Esophagus (tissue), 2 donors: ENCODE results near the gene FTCDNL1. TPM values are rescaled to one million over a fixed set of nuclear protein-coding genes. Genes with fewer than 3 reads are reported as not detected.

Experiments
- H3K27ac ChIP-seq, 2 donors: one replicate each; pipeline ENCODE4 v1.5.1; 2013; ENCODE audit warnings: low read depth in 2 of 2, mild to moderate bottlenecking in 2 of 2, inconsistent platforms in 1 of 2, low read length in 1 of 2, moderate library complexity in 1 of 2
- H3K27me3 ChIP-seq, 2 donors: one replicate each; pipeline ENCODE4 v1.6.1; 2013; ENCODE audit warnings: low read length in 2 of 2, control low read depth in 1 of 2, mild to moderate bottlenecking in 1 of 2; ENCODE audit not compliant: insufficient read depth in 2 of 2, control insufficient read depth in 1 of 2
- H3K36me3 ChIP-seq, 2 donors: one replicate each; pipeline ENCODE4 v1.6.1; 2013; ENCODE audit warnings: low read length in 1 of 2; ENCODE audit not compliant: control insufficient read depth in 2 of 2, insufficient read depth in 2 of 2
- H3K4me1 ChIP-seq, 2 donors: one replicate each; pipeline ENCODE4 v1.6.1; 2013; ENCODE audit warnings: low read length in 1 of 2; ENCODE audit not compliant: control insufficient read depth in 2 of 2, insufficient read depth in 2 of 2
- H3K4me3 ChIP-seq, 2 donors: one replicate each; pipeline ENCODE4 v1.5.1; 2013; ENCODE audit warnings: low read length in 2 of 2, mild to moderate bottlenecking in 2 of 2, low read depth in 1 of 2, moderate library complexity in 1 of 2
- H3K9me3 ChIP-seq, 2 donors: one replicate each; pipeline ENCODE4 v1.6.1; 2013; ENCODE audit warnings: mild to moderate bottlenecking in 2 of 2, low read depth in 1 of 2, low read length in 1 of 2, moderate library complexity in 1 of 2; ENCODE audit not compliant: control insufficient read depth in 2 of 2, insufficient read depth in 1 of 2
- WGBS, 2 donors: extraction: QIAGEN DNeasy Blood & Tissue Kit; methylation state at CpG; one replicate each; pipeline ENCODE4 v1.1.7; 2013; 5-methylcytosine and 5-hydroxymethylcytosine counted together
- polyA plus RNA-seq, 2 donors: library from polyadenylated mRNA; stranded (reverse); fragments of 200-250 nt; gene quantifications; one replicate each; pipeline ENCODE4 v1.2.3, GENCODE V29; 2013
- donor health status: healthy with polysubstance abuse.
- donor health status: Bipolar disorder and iron deficiency.

FTCDNL1 gene
- polyA plus RNA-seq, 2 donors: 0.55 to 1.4 TPM

- no peak overlapping the region for H3K27ac ChIP-seq
- no peaks in the 10 kb centered on the region for H3K9me3 ChIP-seq
- H3K4me1 ChIP-seq: no peaks in the 10 kb centered on the region
- H3K4me3 ChIP-seq: no peak overlapping the region
- no peaks in the 10 kb centered on the region for H3K27me3 ChIP-seq
- 31 to 42% methylated on average over 10 of the region's 10 CpGs for WGBS, 2 donors
- H3K36me3 ChIP-seq: no peaks in the 10 kb centered on the region
Measured at GRCh38 chr2:199798831-199799580, 52.0 kb downstream of the FTCDNL1 start.

DNA sequence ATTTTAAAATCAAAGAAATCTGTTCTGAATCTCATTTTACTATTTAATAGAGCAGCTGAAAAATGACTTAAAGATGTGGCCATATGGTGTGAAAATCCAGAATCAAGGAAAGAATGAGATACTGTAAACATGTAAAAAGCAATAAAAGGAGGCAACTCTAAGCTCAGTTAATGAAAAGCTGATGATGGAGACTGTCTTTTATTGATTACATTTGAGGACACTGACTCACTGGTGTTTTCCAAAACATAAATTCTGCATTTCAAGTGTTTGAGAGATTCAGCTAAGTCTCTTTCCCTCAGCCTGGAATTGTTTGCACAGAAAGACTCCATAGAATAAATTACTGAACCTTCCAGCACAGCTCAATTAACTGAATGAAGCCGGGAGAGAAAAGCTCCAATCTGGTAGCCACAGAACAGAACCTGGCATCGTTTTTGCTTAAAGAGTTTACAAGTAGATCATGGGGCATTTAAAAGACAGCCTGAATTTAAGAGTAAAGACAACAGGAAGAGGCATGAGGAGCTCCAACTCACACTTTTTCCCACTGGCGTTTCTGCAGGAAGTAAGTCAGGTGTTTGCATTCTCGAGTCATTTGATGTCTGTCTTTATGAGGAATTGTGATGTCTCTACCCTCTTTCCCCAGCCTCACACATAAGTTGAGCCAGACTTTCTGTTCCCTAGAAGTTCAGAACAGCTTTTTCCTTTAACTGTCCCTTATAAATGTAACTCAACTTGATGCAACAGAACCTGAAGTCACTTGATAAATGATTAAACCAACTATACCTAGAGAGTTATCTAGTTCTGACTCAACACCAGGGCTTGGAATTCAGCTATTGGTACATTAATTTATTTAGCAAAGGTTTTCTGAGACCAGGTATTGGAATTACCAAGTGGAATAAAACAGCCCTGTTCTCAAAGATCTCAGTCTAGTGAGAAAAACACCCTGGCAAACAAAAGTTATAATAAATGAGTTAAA is 53.3 kb downstream of the FTCDNL1 start:
- H3K9me3 ChIP-seq: no peaks in the 10 kb centered on the region
- no peak overlapping the region for H3K27ac ChIP-seq
- no peaks in the 10 kb centered on the region for H3K36me3 ChIP-seq
- H3K4me3 ChIP-seq: no peak overlapping the region
- no peaks in the 10 kb centered on the region for H3K4me1 ChIP-seq
- 54 to 59% methylated on average over 4 of the region's 4 CpGs for WGBS, 2 donors
- H3K27me3 ChIP-seq: no peaks in the 10 kb centered on the region

DNA sequence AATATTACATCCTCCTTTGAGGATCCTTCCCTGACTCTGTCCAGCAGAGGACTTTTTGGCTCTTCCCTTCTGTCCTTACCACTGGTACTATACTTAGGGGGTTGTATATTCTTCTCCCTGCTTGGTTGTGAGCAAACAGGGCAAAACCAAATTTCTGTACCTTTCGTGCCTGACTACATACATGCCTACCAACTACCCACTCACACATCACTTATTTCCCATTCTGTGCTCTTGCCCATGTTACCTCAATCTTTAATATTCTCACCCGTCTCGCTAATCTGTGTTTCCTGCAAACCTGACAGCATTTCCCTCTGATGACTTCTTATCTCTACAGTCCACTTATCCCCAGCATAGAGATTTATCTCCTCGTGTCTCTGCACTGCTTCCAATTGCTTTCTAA is 58.6 kb downstream of the FTCDNL1 start:
- Histone ChIP-seq H3K9me3 (no peaks in the 10 kb centered on the region), H3K27ac (no peak overlapping the region), H3K27me3 (no peaks in the 10 kb centered on the region), H3K4me3 (no peak overlapping the region), H3K4me1 (no peaks in the 10 kb centered on the region), H3K36me3 (no peaks in the 10 kb centered on the region)
- 69 to 73% methylated on average over 4 of the region's 4 CpGs for WGBS, 2 donors

GRCh38 chr2:199791326-199791725 is 59.7 kb downstream of the FTCDNL1 start:
- no peak overlapping the region for H3K4me3 ChIP-seq
- WGBS, 2 donors: 67 to 77% methylated on average over 3 of the region's 3 CpGs

GRCh38 chr2:199784512-199784911 is 66.5 kb downstream of the FTCDNL1 start:
- 84 to 86% methylated on average over 4 of the region's 4 CpGs for WGBS, 2 donors
- no peaks in the 10 kb centered on the region for H3K4me1 ChIP-seq
- H3K27me3 ChIP-seq: no peaks in the 10 kb centered on the region
- H3K36me3 ChIP-seq: no peaks in the 10 kb centered on the region
- H3K9me3 ChIP-seq: no peaks in the 10 kb centered on the region
- H3K27ac ChIP-seq: no peak overlapping the region
- H3K4me3 ChIP-seq: no peak overlapping the region

More at GRCh38 chr2:199791326-199791725, 59.7 kb downstream of the FTCDNL1 start:
- H3K9me3 ChIP-seq: no peaks in the 10 kb centered on the region
- no peaks in the 10 kb centered on the region for H3K27me3 ChIP-seq
- H3K27ac ChIP-seq: no peak overlapping the region
- H3K4me1 ChIP-seq: no peaks in the 10 kb centered on the region
- H3K36me3 ChIP-seq: no peaks in the 10 kb centered on the region

DNA sequence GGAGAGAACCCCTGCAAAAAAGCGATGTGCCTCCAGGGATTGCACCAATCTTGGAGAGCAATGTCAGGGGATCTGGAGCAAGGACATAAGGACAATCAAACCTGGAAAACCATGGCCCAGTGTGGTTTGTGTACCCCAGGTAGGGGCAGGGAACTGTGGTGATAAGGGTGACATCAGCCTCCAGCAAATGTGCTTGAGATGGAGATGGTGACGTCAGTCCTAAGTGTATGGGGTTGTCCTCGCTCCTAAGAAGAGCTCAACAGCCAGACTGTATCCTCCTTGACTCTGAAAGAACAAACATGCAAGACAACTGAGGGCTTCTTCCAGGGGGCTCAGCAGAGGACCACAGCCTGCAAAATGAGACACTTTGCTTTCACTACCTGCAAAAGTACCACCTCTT is 71.4 kb downstream of the FTCDNL1 start:
- peaks cover 0 to 2% of the 10 kb centered on the region in 2 donors for H3K9me3 ChIP-seq
- no peak overlapping the region for H3K27ac ChIP-seq
- H3K4me1 ChIP-seq: no peaks in the 10 kb centered on the region
- H3K36me3 ChIP-seq: no peaks in the 10 kb centered on the region
- 86 to 89% methylated on average over 3 of the region's 3 CpGs for WGBS, 2 donors
- no peaks in the 10 kb centered on the region for H3K27me3 ChIP-seq
- no peak overlapping the region for H3K4me3 ChIP-seq

- 83 to 85% methylated on average over 3 of the region's 3 CpGs for WGBS, 2 donors
Measured at GRCh38 chr2:199778655-199779054, 72.3 kb downstream of the FTCDNL1 start.

DNA sequence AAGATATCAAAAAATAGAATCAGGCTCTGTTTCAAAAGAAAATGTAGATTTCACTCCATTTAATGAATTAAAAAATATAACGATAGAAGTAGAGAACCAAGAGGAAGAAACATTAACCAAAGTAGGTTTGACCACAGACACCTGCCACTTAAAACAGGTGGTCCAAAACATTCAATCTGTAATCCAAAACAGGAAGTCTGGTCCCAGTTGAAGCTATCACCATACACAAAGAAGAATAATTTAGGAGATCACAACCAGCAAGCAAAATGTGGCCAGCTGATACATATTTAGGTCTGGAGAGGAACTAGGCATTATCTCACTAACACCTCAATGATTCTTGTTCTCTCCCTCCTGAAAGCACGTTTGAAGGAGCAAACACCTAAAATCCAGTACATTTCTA is 73.1 kb downstream of the FTCDNL1 start:
- Histone ChIP-seq H3K4me1 (no peaks in the 10 kb centered on the region), H3K9me3 (peaks cover 0 to 2% of the 10 kb centered on the region in 2 donors), H3K27me3 (no peaks in the 10 kb centered on the region), H3K27ac (no peak overlapping the region), H3K36me3 (no peaks in the 10 kb centered on the region), H3K4me3 (no peak overlapping the region)
- 58 to 73% methylated on average over 2 of the region's 2 CpGs for WGBS, 2 donors

More at GRCh38 chr2:199778655-199779054, 72.3 kb downstream of the FTCDNL1 start:
- H3K27me3 ChIP-seq: no peaks in the 10 kb centered on the region
- no peak overlapping the region for H3K27ac ChIP-seq
- H3K36me3 ChIP-seq: no peaks in the 10 kb centered on the region
- no peak overlapping the region for H3K4me3 ChIP-seq
- no peaks in the 10 kb centered on the region for H3K4me1 ChIP-seq
- peaks cover 0 to 2% of the 10 kb centered on the region in 2 donors for H3K9me3 ChIP-seq

DNA sequence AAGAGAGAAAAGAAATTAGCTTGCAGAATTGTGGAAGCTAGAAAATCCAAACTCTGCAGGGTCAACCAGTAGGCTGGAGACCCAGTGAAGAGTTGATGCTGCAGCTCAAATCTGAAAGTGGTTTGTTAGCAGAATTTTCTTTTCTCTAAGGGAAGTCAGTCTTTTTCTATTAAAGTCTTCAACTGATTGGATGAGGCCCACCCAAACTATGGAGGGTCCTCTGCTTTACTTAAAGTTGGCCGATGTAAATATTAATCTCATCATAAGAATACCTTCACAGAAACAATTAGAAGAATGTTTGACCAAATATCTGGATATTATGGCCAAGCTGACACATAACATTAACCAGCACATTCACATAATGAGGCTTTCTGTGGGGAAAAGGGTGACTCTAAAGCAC is 73.7 kb downstream of the FTCDNL1 start:
- H3K27ac ChIP-seq: no peak overlapping the region
- no peak overlapping the region for H3K4me3 ChIP-seq
- H3K36me3 ChIP-seq: no peaks in the 10 kb centered on the region
- 94 to 95% methylated on average over 1 of the region's 1 CpG for WGBS, 2 donors
- H3K9me3 ChIP-seq: peaks cover 0 to 2% of the 10 kb centered on the region in 2 donors
- no peaks in the 10 kb centered on the region for H3K27me3 ChIP-seq
- H3K4me1 ChIP-seq: no peaks in the 10 kb centered on the region
